Ectodermal cell (in vitro differentiated cells): ENCODE data around the gene DNASE1L1.

ENCODE experiments used
- H3K27ac ChIP-seq: 2 replicates; pipeline ENCODE4 v1.7.0; 2013; ENCODE audit warnings: mild to moderate bottlenecking, low read depth, low read length; ENCODE audit not compliant: insufficient read depth, poor library complexity, severe bottlenecking
- H3K27me3 ChIP-seq: 2 replicates; pipeline ENCODE4 v1.7.0; 2013; ENCODE audit warnings: mild to moderate bottlenecking, low read length; ENCODE audit not compliant: insufficient read depth, control insufficient read depth, poor library complexity, severe bottlenecking
- H3K36me3 ChIP-seq: one replicate; pipeline ENCODE4 v1.7.0; 2013; ENCODE audit warnings: low read length; ENCODE audit not compliant: control insufficient read depth, insufficient read depth
- H3K4me1 ChIP-seq: one replicate; pipeline ENCODE4 v1.7.0; 2013; ENCODE audit warnings: low read length; ENCODE audit not compliant: control insufficient read depth, insufficient read depth
- H3K4me3 ChIP-seq: 2 replicates; pipeline ENCODE4 v1.7.0; 2013; ENCODE audit warnings: low read depth, low read length, control low read depth; ENCODE audit not compliant: insufficient read depth
- H3K9me3 ChIP-seq: 2 replicates; pipeline ENCODE4 v1.7.0; 2013; ENCODE audit warnings: mild to moderate bottlenecking, low read length, moderate library complexity; ENCODE audit not compliant: control insufficient read depth
- WGBS, 2 experiments: methylation state at CpG; one replicate each; pipeline ENCODE4 v1.1.7; 2013; ENCODE audit warnings: missing lambda C conversion rate in 2 of 2; 5-methylcytosine and 5-hydroxymethylcytosine counted together

DNASE1L1 gene

DNA sequence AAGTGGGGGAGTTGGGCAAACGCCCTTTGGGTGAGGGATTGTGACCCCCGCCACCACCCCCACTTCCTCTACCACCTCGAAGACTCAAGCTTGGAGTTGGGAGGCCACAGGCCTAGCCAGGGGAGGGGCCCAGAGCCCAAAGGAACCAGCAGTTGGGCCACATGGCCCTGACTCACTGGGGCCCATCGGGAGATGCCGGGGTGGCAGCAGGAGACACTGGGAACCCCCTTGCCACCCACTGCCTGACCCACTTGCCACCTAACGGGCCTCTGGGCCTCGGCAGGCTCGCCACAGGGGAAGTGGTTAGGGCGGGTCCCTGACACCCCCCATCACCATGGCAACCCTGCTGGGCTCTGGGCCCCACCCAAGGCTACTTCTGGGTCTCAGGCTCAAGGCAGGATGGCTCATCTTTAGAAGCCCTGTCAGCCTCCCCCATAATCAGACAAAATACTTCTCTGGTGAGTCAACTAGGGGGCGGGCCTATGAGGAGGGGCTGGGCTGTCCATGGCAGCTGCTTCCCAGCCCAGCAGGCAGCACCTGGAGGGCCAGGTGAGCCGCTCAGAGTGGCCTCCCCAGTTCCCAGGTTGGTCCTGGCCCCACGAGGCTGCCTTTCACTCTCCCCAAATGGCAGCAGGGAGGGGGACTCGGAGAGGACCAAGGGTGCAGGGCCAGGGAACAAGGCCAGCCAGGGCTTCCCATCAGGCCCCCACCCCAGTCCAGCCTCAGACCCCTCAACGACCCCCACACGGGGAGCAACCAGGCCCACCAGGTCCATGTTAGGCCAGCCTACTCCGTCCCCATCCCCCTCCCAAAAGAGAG is 40.2 kb downstream of the DNASE1L1 start:
- H3K9me3 ChIP-seq = no peaks in the 10 kb centered on the region
- peak overlapping the region; percentile 81 for H3K4me3 ChIP-seq
- H3K36me3 ChIP-seq = peaks cover 29% of the 10 kb centered on the region
- 31 to 41% methylated on average over 14 to 16 of the region's 16 CpGs for WGBS, 2 experiments
- peak overlapping the region; percentile 36 for H3K27ac ChIP-seq
- no peaks in the 10 kb centered on the region for H3K4me1 ChIP-seq
- peaks cover 14% of the 10 kb centered on the region for H3K27me3 ChIP-seq

GRCh38 chrX:154367474-154368308 is 41.4 kb downstream of the DNASE1L1 start:
- 95 to 96% methylated on average over 31 of the region's 31 CpGs for WGBS, 2 experiments
- H3K36me3 ChIP-seq = peaks cover 31% of the 10 kb centered on the region
- H3K27ac ChIP-seq = no peak overlapping the region
- no peaks in the 10 kb centered on the region for H3K4me1 ChIP-seq
- no peaks in the 10 kb centered on the region for H3K9me3 ChIP-seq
- H3K27me3 ChIP-seq = peaks cover 11% of the 10 kb centered on the region
- peak overlapping the region; percentile 81 for H3K4me3 ChIP-seq

GRCh38 chrX:154366666-154367055 is 42.4 kb downstream of the DNASE1L1 start:
- H3K27ac ChIP-seq = no peak overlapping the region

DNA sequence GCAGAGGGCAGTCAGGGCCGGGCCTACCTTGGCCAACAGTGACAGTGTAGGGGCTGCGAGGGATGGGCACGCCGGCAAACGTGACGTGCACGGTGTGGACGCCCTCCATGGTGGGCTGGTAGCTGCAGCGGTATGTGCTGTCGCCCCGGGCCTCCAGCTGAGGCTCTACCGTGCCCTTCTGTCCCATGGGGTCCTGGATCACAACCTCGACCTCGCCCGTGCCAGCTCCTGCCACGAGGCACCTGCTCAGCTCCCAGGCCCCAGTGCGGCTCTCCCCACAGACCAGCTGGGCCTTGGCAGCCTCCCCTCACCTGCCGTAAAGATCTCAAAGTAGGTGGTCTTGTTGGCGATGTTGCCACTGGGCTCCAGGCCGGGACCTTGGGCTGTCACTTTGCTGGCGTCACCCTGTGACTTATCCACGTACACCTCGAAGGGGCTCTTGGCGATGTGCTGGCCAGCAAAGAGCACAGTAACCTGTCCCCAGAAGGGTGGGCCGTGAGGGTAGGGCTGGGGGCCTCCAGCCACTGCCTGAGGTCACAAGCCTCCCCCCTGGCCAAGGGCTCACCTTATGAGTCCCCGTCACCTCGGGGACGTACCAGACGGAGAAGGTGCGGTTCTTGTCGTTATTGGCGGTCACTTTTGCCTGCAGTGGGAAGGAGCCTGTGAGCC is 42.9 kb downstream of the DNASE1L1 start:
- H3K4me1 ChIP-seq = no peaks in the 10 kb centered on the region
- no peak overlapping the region for H3K27ac ChIP-seq
- WGBS, 2 experiments = 97 to 98% methylated on average over 32 of the region's 32 CpGs
- peaks cover 45% of the 10 kb centered on the region for H3K36me3 ChIP-seq
- H3K9me3 ChIP-seq = no peaks in the 10 kb centered on the region
- H3K27me3 ChIP-seq = no peaks in the 10 kb centered on the region
- no peak overlapping the region for H3K4me3 ChIP-seq

More at GRCh38 chrX:154366666-154367055, 42.4 kb downstream of the DNASE1L1 start:
- no peaks in the 10 kb centered on the region for H3K9me3 ChIP-seq
- H3K4me1 ChIP-seq = no peaks in the 10 kb centered on the region
- H3K4me3 ChIP-seq = no peak overlapping the region
- H3K27me3 ChIP-seq = peaks cover 2% of the 10 kb centered on the region
- H3K36me3 ChIP-seq = peaks cover 40% of the 10 kb centered on the region
- 96 to 97% methylated on average over 11 of the region's 11 CpGs for WGBS, 2 experiments

DNA sequence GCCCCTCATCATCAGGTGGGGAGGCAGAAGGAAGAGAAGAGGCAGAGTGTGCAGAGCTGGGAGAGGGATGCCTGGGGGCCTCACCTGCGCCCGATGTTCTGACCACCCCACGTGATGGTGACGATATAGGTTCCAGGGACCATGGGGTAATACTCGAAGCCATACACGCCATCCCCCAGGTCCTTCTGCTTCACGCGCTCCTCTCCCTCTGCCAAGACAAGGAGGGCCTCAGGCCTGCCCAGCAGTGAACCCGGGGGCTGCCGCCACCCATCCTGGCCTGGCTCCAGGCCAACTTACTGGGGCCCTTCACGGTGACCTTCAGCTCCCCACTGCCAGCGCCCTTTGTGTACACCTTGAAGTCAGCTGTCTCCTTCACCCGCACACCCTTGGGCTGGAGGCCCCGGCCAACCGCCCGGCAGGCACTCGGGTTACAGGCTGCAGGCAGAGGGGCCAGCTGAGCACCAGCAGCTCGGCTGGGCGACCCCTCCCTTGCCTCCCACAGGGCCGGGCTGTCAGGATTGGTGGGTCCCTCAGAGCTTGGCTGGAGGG is 43.9 kb downstream of the DNASE1L1 start:
- Histone ChIP-seq H3K9me3 (no peaks in the 10 kb centered on the region), H3K27me3 (no peaks in the 10 kb centered on the region), H3K4me3 (no peak overlapping the region), H3K36me3 (peaks cover 51% of the 10 kb centered on the region), H3K27ac (no peak overlapping the region), H3K4me1 (no peaks in the 10 kb centered on the region)
- 94 to 95% methylated on average over 20 of the region's 20 CpGs for WGBS, 2 experiments

- Histone ChIP-seq H3K27ac (no peak overlapping the region), H3K9me3 (no peaks in the 10 kb centered on the region), H3K4me1 (no peaks in the 10 kb centered on the region), H3K4me3 (no peak overlapping the region), H3K36me3 (peaks cover 62% of the 10 kb centered on the region), H3K27me3 (no peaks in the 10 kb centered on the region)
- 96% methylated on average over 20 of the region's 20 CpGs for WGBS, 2 experiments
These were observed 45.2 kb downstream of the DNASE1L1 start for GRCh38 chrX:154363706-154364439.

- Histone ChIP-seq H3K4me1 (no peaks in the 10 kb centered on the region), H3K36me3 (peaks cover 67% of the 10 kb centered on the region), H3K9me3 (no peaks in the 10 kb centered on the region), H3K27ac (no peak overlapping the region), H3K27me3 (no peaks in the 10 kb centered on the region), H3K4me3 (no peak overlapping the region)
- WGBS, 2 experiments = 95 to 96% methylated on average over 30 of the region's 30 CpGs
These were observed 46.8 kb downstream of the DNASE1L1 start for GRCh38 chrX:154362085-154362742.

DNA sequence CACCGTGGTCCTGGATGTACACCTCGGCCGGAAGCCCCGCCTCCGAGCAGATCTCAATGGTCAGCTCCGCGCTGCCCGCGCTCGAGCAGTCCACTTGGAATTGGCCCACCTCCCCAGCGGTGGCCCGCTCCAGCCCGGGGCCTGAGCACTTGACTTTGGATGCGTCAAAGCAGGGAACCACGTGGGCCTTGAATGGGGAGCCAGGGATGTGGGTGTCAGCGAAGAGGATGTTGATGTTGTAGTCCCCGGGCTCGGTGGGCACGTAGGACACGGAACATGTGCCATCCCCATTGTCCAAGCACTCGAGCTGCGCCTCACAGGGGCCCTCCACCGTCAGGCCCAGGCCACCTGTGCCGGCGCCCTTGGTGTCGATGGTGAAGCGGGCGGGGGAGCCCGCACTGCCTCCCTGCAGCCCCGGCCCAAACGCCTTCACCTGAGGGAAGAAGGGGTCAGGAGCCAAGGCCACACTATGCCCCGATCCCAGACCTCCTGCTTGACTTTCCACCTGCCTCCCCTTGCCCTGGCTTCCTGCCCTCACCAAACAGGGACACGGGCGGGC is 48.8 kb downstream of the DNASE1L1 start:
- peaks cover 60% of the 10 kb centered on the region for H3K36me3 ChIP-seq
- no peaks in the 10 kb centered on the region for H3K27me3 ChIP-seq
- H3K4me1 ChIP-seq = no peaks in the 10 kb centered on the region
- H3K9me3 ChIP-seq = no peaks in the 10 kb centered on the region
- WGBS, 2 experiments = 94 to 96% methylated on average over 34 of the region's 34 CpGs
- H3K4me3 ChIP-seq = no peak overlapping the region
- no peak overlapping the region for H3K27ac ChIP-seq
